NCI-H2196 treated with DMSO at 0.1 percent for 48 hours (cell line): ENCODE results near the gene LIMA1.
"Not testable (repeated sequence)": the region's sequence is repeated elsewhere in the genome, so short reads cannot be mapped to it uniquely, and the experiment has no call there.

Source experiments
- DNase-seq: peaks from one replicate; lab custom pipeline; 2025; ENCODE audit not compliant: unreplicated experiment; lab: John Stamatoyannopoulos, UW

The LIMA1 gene

DNA sequence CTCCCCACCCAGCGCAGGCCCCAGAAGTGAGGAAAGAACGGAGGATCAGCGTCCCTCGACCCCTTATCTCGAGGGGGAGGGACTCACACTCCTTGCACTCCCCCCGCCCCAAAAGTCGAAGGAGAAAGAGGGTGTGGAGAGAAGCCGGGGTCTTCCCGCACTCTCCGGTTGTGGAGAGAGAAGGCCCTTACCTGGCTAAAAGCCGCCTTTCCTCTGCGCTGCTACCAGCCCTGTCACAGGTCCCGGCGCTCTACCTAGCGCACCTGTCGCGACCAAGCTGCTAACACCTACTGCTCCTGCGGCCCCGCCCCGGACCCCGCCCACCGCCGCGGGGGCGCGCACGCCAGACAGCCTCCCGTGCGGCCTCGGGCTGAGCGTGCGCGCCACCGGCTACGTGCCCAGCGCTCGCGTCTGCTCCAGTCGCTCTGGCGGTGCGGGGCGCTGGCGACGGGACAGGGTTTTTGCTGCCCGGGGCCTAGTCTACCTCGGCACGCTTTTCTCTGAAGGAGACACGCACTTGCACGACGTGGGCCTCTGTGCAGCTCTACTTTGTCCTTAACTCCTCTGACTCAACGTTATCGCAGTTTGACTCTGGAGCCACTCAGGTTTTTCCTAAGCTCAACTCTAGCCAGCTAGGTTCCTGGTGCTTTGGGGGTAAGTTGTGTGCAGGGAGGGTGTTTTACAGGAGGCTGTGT is at the start of gene LIMA1:
Gene LIMA1, minus strand, starts transcription at position 292 of the 695 bp plus-strand sequence. CDS start 34,769 bp downstream, outside the sequence.
- DNase-seq = peak; percentile 73

- no peak for DNase-seq
These were observed 48.4 kb upstream of the LIMA1 start for GRCh38 chr12:50331745-50332144.

- DNase-seq = not testable (repeated sequence)
These were observed 45.3 kb upstream of the LIMA1 start for GRCh38 chr12:50328664-50329063.

DNA sequence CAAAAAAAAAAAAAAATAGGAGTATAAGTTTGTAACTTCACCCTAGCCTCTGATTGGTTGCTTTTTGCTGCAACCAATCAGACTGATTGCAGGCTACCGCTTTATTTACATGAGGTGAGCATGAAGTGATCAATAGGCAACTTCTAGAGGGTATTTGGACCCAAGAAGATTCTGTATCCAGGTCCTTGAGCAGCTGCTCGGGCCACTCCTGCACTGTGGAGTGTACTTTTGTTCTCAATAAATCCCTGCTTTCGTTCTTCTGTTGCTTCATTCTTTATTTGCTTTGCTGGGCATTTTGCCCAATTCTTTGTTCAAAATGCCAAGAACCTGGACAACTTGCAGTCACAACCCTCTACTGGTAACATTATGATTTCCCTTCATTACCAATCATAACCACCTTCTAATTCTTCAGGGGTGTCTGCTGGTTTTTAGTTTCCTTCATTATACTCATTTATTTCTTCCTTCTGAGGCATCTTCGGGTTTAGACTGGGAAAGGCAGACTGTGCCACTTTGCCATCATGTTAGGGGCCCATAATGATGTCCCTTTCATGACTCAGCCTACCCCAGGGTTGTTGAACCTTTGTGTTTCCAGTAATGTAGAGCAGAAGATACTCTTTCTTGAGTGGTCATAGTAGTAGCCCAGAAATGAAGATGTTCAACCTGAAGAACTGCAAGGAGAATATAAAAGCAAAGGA is 43.4 kb upstream of the LIMA1 start:
- peak; percentile 30 for DNase-seq

DNA sequence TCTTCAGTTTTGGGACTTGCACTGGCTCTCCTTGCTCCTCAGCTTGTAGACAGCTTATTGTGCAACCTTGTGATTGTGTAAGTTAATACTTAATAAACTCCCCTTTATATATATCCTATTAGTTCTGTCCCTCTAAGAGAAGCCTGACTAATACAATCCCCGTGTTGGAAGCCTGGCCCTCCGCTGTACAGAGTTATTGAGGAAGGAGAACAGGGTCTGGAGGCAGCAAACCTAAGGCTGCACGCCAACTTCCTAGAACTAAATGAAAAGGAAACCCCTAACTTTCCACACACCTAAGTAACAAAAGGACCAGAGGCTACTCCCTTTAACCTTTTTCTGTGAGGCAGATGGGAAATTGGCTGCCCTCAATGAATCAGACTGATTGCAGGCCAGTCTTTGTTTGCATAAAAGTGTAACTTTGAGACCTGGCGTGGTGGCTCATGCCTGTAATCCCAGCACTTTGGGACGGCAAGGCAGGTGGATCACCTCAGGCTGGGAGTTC is 42.6 kb upstream of the LIMA1 start:
- DNase-seq = no peak

GRCh38 chr12:50324770-50325169 is 41.5 kb upstream of the LIMA1 start:
- not testable (repeated sequence) for DNase-seq

DNA sequence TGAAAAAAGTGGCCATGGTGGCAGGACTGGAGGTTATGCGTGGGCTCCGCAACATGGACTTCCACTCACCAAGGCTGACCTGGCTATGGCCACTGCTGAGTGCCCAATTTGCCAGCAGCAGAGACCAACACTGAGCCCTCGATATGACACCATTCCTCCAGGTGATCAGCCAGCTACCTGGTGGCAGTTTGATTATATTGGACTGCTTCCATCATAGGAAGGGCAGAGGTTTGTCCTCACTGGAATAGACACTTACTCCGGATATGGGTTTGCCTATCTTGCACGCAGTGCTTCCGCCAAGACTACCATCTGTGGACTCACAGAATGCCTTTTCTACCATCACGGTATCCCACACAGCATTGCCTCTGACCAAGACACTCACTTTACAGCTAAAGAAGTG is 40.8 kb upstream of the LIMA1 start:
- DNase-seq = not testable (repeated sequence)

- DNase-seq = no peak
These were observed 38.9 kb upstream of the LIMA1 start for GRCh38 chr12:50322206-50322605.

GRCh38 chr12:50317203-50317602 is 33.9 kb upstream of the LIMA1 start:
- no peak for DNase-seq

- DNase-seq = no peak
These were observed 32.5 kb upstream of the LIMA1 start for GRCh38 chr12:50315803-50316202.

DNA sequence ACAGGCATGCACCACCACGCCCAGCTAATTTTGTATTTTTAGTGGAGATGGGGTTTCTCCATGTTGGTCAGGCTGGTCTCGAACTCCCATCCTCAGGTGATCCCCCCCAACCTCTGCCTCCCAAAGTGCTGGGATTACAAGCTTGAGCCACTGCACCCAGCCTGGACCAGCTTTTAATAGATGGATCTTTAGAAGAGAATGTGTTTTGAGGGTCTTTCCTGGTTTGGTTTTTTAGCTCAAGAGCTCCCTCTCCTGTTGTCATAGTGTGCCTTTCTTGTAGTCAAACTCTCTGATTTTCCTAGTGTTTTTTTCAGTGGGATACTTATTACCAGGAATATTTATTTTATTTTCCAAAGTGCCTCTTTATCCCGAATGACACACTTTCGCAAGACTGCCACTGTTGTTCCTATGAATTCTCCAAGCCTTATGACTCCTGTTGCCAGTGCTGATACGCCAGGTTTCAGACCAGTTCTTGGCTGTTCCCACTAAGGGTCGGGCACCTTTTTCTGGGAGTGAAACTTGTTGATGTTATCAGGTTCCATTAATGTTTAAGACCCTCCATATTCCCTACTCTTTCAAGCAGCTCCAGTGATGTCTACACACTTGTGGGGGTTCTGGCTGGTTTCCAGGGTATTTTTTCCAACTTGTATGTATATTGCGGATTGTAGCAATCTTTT is 31.5 kb upstream of the LIMA1 start:
- DNase-seq = no peak

GRCh38 chr12:50313971-50314370 is 30.7 kb upstream of the LIMA1 start:
- not testable (repeated sequence) for DNase-seq

GRCh38 chr12:50313256-50313931 is 30.1 kb upstream of the LIMA1 start:
- no peak for DNase-seq

- not testable (repeated sequence) for DNase-seq
These were observed 28.7 kb upstream of the LIMA1 start for GRCh38 chr12:50311858-50312609.

DNA sequence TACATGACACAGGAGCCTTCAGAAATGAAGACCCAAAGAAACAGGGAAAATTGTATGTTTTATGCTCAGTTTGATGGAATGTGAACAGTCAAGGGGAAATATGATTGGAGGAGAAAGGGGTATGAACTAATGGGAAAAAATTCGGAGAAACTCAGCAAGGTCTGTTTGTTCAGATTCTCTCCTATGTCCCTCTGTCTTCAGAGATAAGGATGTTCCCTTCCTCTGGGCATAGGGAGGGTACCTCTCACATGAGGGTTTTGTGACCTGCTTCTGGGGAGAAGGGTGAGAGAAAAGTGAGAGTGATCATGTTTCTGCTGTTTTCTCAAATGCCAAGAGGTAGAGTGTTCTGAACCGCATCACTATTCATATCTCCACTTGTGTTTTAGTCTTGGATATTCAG is 26.6 kb upstream of the LIMA1 start:
- DNase-seq = no peak

- DNase-seq = no peak
These were observed 19.4 kb upstream of the LIMA1 start for GRCh38 chr12:50302686-50303085.

DNA sequence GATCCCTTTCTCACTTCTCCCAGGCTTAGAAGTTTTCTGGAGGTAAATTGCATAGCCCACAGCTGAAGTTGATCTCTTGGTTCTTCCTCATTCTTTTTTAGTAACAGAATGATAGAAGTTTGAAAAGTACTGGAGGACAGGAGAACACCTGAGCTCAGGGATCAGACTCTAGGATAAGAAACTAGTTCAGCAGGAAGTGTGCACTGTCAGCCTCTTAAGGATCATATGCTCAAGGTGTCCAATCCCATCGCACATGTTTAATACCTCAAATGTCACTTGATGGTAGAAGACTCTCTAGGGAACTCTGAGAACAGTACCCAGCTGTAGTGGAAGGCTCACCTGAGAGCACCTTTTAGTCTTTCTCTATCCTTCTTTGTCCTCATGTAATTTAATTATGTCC is 14.7 kb upstream of the LIMA1 start:
- no peak for DNase-seq

GRCh38 chr12:50297027-50297426 is 13.7 kb upstream of the LIMA1 start:
- no peak for DNase-seq

DNA sequence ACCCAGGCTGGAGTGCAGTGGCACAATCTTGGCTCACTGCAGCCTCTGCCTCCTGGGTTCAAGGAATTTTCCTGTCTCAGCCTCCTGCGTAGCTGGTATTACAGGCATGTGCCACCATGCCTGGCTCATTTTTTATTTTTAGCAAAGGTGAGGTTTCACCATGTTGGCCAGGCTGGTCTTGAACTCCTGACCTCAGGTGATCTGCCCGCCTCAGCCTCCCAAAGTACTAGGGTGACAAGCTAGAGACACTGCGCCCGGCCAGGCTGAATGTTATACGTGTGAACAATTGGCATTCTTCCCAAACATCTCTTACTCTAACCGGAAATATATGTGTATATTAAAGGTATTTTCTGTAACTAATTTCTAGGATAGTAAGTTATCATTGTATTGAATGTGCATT is 13.2 kb upstream of the LIMA1 start:
- no peak for DNase-seq

- DNase-seq = no peak
These were observed 8.1 kb upstream of the LIMA1 start for GRCh38 chr12:50291377-50291776.

- DNase-seq = not testable (repeated sequence)
These were observed 7.4 kb upstream of the LIMA1 start for GRCh38 chr12:50290692-50291091.
